Measurements from ENCODE around the gene VCPKMT. TPM values are rescaled to one million over a fixed set of nuclear protein-coding genes. Genes with fewer than 3 reads are reported as not detected.

Gene VCPKMT
- total RNA-seq, 1 experiment from 2014 or later, result 9.7 TPM

DNA sequence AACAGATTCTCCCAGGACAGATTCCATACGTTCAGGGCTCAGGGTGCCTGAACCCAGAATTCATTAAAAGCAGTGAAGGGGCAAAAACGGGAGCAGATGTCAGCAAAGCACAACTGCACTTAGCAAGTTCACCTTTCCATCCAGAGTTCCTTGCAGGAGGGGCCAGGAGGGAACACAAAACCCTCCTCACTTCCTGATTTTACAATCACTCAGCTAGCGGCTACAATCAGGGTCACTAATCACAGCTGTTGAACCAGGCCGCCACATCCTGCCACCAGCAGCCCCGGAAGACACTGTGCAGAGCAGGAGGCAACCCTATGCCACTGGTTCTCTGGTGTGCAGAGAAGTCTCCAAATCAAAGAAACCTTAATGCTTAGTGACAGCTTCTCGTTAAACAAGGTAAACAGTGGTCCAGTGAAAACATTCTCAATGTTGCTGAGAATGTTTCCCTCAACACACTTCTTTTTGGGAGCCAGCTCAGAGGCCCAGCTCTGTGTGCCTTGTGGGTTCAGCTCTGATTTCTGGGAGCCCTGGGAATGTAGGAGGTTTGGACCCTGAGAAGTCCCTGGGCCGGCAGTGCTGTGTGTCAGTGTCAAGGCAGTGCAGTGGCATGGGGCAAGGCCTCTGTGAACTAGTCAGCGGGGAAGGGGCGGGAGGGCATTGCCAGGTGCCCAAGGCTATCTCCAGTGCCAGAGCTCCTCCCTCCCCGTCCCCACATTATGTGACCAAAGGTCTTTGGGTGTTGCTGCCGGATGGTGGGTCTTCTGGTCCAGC, 54.5 kb downstream of the VCPKMT start:
- Mint-ChIP-seq H3K4me1 (ENCODE audit: low read depth, unreplicated experiment) (peaks cover 26% of the 10 kb centered on the region), H3K4me3 (ENCODE audit: unreplicated experiment) (peak overlapping the region; percentile 31), H3K27ac (ENCODE audit: unreplicated experiment) (peak overlapping the region; percentile 89), H3K9me3 (ENCODE audit: unreplicated experiment) (no peaks in the 10 kb centered on the region), H3K27me3 (ENCODE audit: insufficient read depth, unreplicated experiment) (no peaks in the 10 kb centered on the region), H3K36me3 (ENCODE audit: insufficient read depth, unreplicated experiment) (no peaks in the 10 kb centered on the region)
- H3K4me1 ChIP-seq, result peaks cover 70% of the 10 kb centered on the region
- no peaks in the 10 kb centered on the region for H3K27me3 ChIP-seq (replicated peaks; ENCODE audit: control insufficient read depth, insufficient read depth, low read length)
- no TSS peak for BruUV-seq (replicated peaks)
- CTCF ChIA-PET, result interaction anchor here (1.0 to 2.5 kb wide), 6 partner anchors 8 to 210 kb away, joined by 3 to 10 read pairs (median 6); partner anchors contain the start of gene NEMF
- TF ChIP-seq, protein P1, sequence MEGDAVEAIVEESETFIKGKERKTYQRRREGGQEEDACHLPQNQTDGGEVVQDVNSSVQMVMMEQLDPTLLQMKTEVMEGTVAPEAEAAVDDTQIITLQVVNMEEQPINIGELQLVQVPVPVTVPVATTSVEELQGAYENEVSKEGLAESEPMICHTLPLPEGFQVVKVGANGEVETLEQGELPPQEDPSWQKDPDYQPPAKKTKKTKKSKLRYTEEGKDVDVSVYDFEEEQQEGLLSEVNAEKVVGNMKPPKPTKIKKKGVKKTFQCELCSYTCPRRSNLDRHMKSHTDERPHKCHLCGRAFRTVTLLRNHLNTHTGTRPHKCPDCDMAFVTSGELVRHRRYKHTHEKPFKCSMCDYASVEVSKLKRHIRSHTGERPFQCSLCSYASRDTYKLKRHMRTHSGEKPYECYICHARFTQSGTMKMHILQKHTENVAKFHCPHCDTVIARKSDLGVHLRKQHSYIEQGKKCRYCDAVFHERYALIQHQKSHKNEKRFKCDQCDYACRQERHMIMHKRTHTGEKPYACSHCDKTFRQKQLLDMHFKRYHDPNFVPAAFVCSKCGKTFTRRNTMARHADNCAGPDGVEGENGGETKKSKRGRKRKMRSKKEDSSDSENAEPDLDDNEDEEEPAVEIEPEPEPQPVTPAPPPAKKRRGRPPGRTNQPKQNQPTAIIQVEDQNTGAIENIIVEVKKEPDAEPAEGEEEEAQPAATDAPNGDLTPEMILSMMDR (IDR thresholded peaks at IDR 0.05; ENCODE audit: insufficient read depth in 1 of 2, low read depth in 1 of 2, low read length in 1 of 2, severe bottlenecking in 1 of 2, unreplicated experiment in 1 of 2), result no peak
- no peaks in the 10 kb centered on the region for H3K9me3 ChIP-seq
- peak; percentile 44 to 62 for DNase-seq
- H3K36me3 ChIP-seq (ENCODE audit: control insufficient read depth, insufficient read depth, low read length), result no peaks in the 10 kb centered on the region
- POLR2A ChIA-PET, result interaction anchor here (1.0 to 1.6 kb wide), 2 partner anchors 194 to 200 kb away, joined by 3 to 8 read pairs; no protein-coding TSS in a partner anchor
- intact Hi-C loops (cut with micrococcal nuclease; ENCODE audit: unreplicated experiment), result loop anchor here (1.0 to 2.0 kb wide), 5 partner anchors 7 to 197 kb away; no protein-coding TSS in a partner anchor
- no peak overlapping the region for H3K4me3 ChIP-seq (ENCODE audit: low read depth, low read length)

DNA sequence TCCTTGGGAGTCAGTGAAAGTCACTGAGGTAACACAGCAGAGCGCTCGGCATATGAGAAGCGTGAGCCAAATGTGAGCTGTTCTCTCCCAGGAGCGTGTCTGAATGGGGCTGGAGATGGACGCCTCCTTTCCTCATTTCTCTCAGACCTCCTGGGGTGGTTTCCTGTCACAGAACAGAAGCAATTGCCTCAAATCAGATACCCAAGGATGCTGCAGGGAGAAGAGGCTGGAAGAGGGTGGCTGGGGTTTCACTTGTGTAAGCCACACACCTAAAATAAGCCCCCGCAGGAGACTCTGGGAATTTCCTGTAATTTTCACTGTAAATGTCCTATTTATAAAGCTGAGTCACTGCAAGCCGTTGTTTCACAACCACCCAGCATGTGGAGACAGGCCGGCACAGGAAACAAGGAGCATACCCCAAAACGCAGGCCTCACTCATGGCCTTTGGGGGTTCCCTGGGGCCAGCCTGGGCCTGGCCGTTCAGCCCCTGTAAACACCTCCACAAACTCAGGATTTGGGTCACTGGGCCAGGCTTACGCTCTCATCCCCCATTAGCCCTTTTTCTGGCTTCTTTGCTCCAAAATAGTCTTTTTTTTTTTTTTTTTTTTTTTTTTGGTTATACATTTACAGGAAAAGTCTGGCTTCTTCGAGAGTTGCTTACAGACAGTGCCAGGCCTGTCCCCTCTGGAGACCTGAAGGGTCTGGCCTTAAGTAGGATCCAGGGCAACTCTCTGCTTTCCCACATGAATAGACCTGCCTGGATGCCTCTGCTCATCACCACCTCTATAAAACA, 55.3 kb downstream of the VCPKMT start:
- Histone ChIP-seq H3K9me3 (no peaks in the 10 kb centered on the region), H3K27me3 (replicated peaks; ENCODE audit: control insufficient read depth, insufficient read depth, low read length) (no peaks in the 10 kb centered on the region), H3K36me3 (ENCODE audit: control insufficient read depth, insufficient read depth, low read length) (no peaks in the 10 kb centered on the region), H3K4me1 (peaks cover 76% of the 10 kb centered on the region), H3K4me3 (ENCODE audit: low read depth, low read length) (no peak overlapping the region)
- POLR2A ChIA-PET, result interaction anchor here (1.6 kb wide), 1 partner anchor 199 kb away, joined by 8 read pairs; no protein-coding TSS in a partner anchor
- BruUV-seq (replicated peaks), result no TSS peak
- Mint-ChIP-seq H3K4me1 (ENCODE audit: low read depth, unreplicated experiment) (peaks cover 26% of the 10 kb centered on the region), H3K4me3 (ENCODE audit: unreplicated experiment) (no peak overlapping the region), H3K27me3 (ENCODE audit: insufficient read depth, unreplicated experiment) (no peaks in the 10 kb centered on the region), H3K9me3 (ENCODE audit: unreplicated experiment) (no peaks in the 10 kb centered on the region), H3K36me3 (ENCODE audit: insufficient read depth, unreplicated experiment) (no peaks in the 10 kb centered on the region), H3K27ac (ENCODE audit: unreplicated experiment) (peak overlapping the region; percentile 89)
- peak; percentile 74 to 75 for DNase-seq
- CTCF ChIA-PET, result interaction anchor here (1.2 to 2.5 kb wide), 4 partner anchors 8 to 199 kb away, joined by 4 to 10 read pairs (median 6); no protein-coding TSS in a partner anchor
- intact Hi-C loops (cut with micrococcal nuclease; ENCODE audit: unreplicated experiment), result loop anchor here (1.0 to 2.0 kb wide), 5 partner anchors 8 to 196 kb away; no protein-coding TSS in a partner anchor
- TF ChIP-seq, protein P1 (IDR thresholded peaks at IDR 0.05; ENCODE audit: insufficient read depth in 1 of 2, low read depth in 1 of 2, low read length in 1 of 2, severe bottlenecking in 1 of 2, unreplicated experiment in 1 of 2), result peak; percentile 9 to 28

Data from Caco-2 (cell line).